ENCODE results near the gene OPALIN.

The OPALIN gene

GRCh38 chr10:96341219-96342182 is 17.3 kb downstream of the OPALIN start:
- no peak for DNase-seq (ENCODE audit: low read depth)

GRCh38 chr10:96339956-96340904 is 18.6 kb downstream of the OPALIN start:
- H3K4me3 ChIP-seq (ENCODE audit: low read depth, low read length): no peak overlapping the region
- peak; percentile 37 for DNase-seq (ENCODE audit: low read depth)

More at GRCh38 chr10:96341219-96342182, 17.3 kb downstream of the OPALIN start:
- no peak overlapping the region for H3K4me3 ChIP-seq (ENCODE audit: low read depth, low read length)

DNA sequence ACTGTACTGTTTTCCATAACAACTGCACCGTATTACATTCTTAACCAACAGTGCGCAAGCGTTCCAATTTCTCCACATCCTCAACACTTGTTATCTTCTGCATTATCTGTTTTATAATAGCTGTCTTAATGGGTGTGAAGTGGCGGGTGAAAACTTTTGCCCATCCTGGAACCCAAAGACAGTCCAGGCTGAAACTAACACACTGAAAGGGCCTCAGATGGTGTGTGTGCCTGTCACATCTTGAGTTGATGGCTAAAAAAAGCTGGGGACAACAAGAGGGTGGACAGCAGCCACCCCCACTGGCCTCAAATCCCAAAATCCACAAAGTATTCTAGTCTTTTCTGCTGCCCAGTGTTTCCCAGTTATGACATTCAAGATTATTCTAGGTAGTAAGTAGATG is 19.4 kb downstream of the OPALIN start:
- H3K4me3 ChIP-seq (ENCODE audit: low read depth, low read length): no peak overlapping the region
- DNase-seq (ENCODE audit: low read depth): no peak

DNA sequence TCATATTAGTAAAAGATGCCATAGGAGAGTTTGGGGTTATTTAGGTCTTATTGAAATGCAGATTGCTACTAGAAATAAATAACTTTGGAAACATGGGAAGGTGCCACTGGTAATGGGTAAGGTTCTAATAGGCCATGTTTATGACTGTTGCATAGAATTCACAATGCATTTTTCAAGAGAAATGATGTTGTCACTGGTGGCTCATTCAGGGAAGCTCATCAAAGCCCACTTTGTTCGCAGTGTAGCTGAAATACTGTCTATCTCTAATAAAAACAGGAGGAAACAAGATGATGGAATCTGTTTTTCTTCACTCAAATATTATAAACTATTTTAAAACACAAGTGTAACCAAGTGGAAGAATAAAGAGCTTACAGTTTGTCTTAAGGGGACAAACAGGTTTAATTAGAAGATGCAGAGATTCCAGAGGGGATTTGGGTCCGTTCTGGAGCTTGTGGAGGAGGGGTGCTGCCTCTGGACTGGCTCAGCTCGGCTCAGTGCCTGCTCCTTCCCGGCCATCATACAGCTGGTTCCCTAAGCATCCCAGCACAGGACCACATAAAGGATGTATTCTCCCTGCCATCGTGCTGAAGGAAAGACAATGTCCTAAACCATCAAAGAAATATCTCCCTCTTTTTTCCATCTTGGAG is 20.4 kb downstream of the OPALIN start:
- DNase-seq (ENCODE audit: low read depth): no peak
- H3K4me3 ChIP-seq (ENCODE audit: low read depth, low read length): no peak overlapping the region

DNA sequence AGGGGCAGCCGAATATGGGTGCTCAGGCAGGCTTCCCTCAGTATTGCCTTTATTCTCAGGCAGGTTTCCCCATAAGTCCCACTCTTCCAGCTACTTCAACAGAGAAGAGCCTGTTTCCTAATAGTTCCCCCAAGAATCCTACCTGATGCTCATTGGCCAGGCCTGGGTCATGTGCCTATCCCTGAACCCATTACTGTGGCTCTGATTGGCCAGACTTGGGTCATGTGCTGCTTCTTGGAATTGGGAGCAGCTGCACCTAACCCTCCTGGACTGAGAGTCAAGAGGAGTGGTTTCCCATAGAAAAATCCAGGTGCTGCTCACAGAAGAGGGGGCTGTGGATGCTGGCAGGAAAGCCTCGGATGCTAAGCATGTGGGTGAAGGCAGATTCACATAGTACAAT is 21.7 kb downstream of the OPALIN start:
- DNase-seq (ENCODE audit: low read depth): no peak
- H3K4me3 ChIP-seq (ENCODE audit: low read depth, low read length): no peak overlapping the region

GRCh38 chr10:96334616-96335526 is 23.9 kb downstream of the OPALIN start:
- no peak for DNase-seq (ENCODE audit: low read depth)
- H3K4me3 ChIP-seq (ENCODE audit: low read depth, low read length): no peak overlapping the region

GRCh38 chr10:96333101-96333500 is 25.7 kb downstream of the OPALIN start:
- no peak overlapping the region for H3K4me3 ChIP-seq (ENCODE audit: low read depth, low read length)
- no peak for DNase-seq (ENCODE audit: low read depth)

GRCh38 chr10:96327462-96327861 is 31.3 kb downstream of the OPALIN start:
- H3K4me3 ChIP-seq (ENCODE audit: low read depth, low read length): no peak overlapping the region
- no peak for DNase-seq (ENCODE audit: low read depth)

DNA sequence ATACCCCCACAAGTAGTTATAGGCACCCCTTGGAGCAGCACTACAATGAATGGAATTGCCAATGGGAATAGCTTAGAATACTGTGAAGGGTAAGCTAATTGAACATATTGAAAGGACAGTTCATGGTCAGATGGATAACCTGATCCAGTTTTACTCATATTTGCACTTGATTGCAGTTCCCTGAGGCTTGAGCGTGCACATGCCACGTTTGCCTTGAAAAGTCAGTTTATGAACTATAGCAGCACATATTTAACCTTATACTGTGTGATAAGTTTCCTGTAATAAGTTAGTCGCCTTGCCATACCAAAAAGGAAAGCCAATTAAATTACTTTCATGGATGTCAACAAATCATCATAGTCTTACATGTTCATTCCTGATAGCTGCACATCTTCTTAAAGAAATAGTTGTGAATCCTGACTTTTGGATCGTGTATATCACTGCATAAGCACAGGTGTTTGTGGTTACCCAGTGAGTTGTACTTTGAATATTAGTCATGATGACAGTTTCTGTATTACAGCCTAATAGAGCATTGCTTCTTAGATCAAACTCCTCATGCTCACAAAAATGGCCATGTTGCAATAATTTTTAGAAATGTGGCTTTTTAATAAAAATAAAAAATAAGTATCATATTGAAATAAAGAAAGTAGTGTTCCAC is 33.0 kb downstream of the OPALIN start:
- H3K4me3 ChIP-seq (ENCODE audit: low read depth, low read length): no peak overlapping the region
- no peak for DNase-seq (ENCODE audit: low read depth)

GRCh38 chr10:96324447-96324846 is 34.4 kb downstream of the OPALIN start:
- no peak for DNase-seq (ENCODE audit: low read depth)
- H3K4me3 ChIP-seq (ENCODE audit: low read depth, low read length): no peak overlapping the region

DNA sequence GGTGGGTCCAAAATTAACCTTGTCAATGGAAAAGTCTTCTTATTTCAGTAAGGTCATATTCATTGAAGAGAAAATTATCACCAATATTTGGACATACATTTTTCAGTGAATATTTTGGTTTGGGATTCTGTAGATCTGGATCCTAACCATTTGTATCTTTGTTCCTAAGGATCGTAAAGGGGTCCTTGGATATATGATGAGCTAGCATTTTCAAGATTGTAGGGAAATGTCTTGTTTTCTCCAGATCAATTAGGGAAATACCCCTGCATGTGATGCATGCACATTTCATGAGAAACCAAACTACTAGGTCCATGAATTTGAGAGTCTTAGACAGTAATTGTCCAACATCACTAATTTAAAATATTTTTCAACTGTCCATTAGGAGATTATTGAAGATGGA is 36.5 kb downstream of the OPALIN start:
- DNase-seq (ENCODE audit: low read depth): no peak

GRCh38 chr10:96321822-96322221 is 37.0 kb downstream of the OPALIN start:
- DNase-seq (ENCODE audit: low read depth): no peak
- H3K4me3 ChIP-seq (ENCODE audit: low read depth, low read length): no peak overlapping the region

More for the DNA sequence above, 36.5 kb downstream of the OPALIN start:
- H3K4me3 ChIP-seq (ENCODE audit: low read depth, low read length): no peak overlapping the region

DNA sequence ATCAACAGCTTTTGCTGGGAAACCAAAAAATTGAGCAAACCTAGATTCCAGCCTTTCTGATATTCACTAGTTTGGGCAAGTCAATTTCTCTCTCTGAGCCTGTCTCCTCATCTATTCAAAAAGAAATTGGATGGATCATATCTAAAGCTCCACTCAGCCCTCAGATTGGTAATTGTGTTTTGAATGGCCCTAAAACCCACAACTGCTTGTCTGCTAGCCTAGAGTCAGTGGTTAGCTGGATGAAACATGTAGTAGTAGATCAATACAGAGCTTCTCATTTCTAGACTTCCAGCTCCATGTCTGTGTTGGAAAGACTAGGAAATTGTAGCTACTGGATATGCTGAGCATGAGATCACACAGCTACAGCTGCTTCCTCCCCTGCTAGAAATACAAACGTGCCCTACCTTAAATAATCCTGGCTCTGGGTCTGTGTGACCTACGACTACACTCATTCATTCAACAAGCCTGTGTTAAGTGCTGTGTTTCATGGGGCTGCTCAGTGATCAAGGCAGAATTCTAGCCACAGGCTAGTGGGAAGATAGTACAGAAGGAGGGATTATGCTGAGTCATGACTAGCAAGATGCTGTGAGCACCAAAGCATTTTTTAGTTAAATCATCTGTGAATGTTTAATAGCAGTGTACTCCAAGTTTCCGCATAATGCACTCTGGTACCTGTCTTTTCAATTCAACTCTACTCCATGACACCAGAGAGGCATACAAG is 38.9 kb downstream of the OPALIN start:
- no peak overlapping the region for H3K4me3 ChIP-seq (ENCODE audit: low read depth, low read length)
- no peak for DNase-seq (ENCODE audit: low read depth)

DNA sequence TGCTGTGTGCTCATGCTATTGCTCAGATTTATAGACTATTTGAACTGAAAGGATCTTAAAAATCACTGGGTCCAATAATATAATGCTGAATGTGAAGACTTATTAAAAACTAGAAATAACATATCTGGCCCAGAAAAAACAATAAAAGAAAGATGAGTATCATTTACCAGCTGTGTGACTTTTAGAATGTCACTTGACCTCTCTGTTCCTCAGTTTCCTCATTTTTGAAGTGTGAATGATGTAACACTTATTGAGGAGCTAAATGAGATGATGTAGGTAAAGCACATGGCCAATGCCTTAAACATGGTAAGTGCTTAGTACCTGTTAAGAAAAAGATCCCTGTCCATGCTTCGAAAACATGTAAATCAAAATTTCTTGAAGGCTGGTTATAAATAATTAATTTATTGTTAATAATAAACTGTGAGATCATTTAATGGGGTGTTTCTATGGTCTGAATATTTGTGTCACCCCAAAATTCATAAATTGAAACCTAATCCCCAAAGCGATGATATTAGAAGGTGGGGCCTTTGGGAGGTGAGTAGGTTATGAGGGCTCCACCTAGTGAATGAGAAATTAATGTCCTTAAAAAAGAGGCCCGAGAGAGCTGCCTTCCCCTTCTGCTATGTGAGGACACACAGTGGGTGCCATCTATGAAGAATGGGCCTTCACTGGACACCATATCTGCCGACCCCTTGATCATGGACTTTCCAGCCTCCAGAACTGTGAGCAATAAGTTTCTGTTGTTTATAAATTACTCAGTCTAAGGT is 41.6 kb downstream of the OPALIN start:
- no peak for DNase-seq (ENCODE audit: low read depth)
- no peak overlapping the region for H3K4me3 ChIP-seq (ENCODE audit: low read depth, low read length)

DNA sequence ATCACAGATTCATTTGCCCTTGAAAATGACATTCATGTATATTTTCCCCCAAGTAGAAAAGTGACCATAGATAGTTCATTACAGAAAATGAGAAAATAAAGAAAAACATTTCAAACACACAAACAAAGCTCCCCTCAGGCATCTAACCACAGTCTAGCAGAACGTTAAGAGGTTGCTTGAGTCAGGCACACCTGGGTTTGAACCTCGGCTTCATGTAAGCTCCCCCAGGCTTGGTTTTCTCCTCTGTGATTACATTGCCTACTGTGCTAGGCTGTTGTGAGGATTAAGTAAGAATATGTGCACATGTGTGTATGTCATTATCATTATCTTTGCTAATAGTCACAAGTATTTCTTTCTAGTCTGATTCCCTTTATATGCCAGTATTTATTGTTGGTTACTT is 45.5 kb downstream of the OPALIN start:
- DNase-seq (ENCODE audit: low read depth): no peak
- no peak overlapping the region for H3K4me3 ChIP-seq (ENCODE audit: low read depth, low read length)

GRCh38 chr10:96311180-96311715 is 47.6 kb downstream of the OPALIN start:
- H3K4me3 ChIP-seq (ENCODE audit: low read depth, low read length): no peak overlapping the region
- DNase-seq (ENCODE audit: low read depth): no peak

GRCh38 chr10:96310321-96310669 is 48.5 kb downstream of the OPALIN start:
- DNase-seq (ENCODE audit: low read depth): no peak
- no peak overlapping the region for H3K4me3 ChIP-seq (ENCODE audit: low read depth, low read length)
